Activated CD4-positive, alpha-beta T cell treated with anti-CD3 and anti-CD28 coated beads for 36 hours (primary cell): ENCODE results near the gene GRB10. TPM values are rescaled to one million over a fixed set of nuclear protein-coding genes. Genes with fewer than 3 reads are reported as not detected.

ENCODE experiments used
- ATAC-seq: fragments of 200-7000 bp; cut with Tn5 transposase; one replicate; pipeline ENCODE4 v1.10.0; 2021; ENCODE audit warnings: mild to moderate bottlenecking, moderate library complexity
- CTCF ChIA-PET: fragments of 350-600 bp; sonication (Branson Sonifier 250); formaldehyde crosslinking; loops from one replicate; lab custom pipeline; 2021; ENCODE audit warnings: antibody characterized with exemption; lab: Charles Lee
- POLR2A ChIA-PET: fragments of 350-600 bp; sonication (Branson Sonifier 250); formaldehyde crosslinking; loops from one replicate; lab custom pipeline; 2021; ENCODE audit warnings: antibody characterized with exemption, inconsistent platforms; lab: Charles Lee
- DNase-seq: peaks from one replicate; pipeline ENCODE4 v3.0.0-alpha.2; 2020
- H3K27ac Mint-ChIP-seq: one replicate; pipeline ENCODE4 v1.8.0; 2021; ENCODE audit warnings: mixed read lengths
- H3K27me3 Mint-ChIP-seq: one replicate; pipeline ENCODE4 v1.8.0; 2021; ENCODE audit warnings: mixed read lengths
- H3K36me3 Mint-ChIP-seq: one replicate; pipeline ENCODE4 v1.8.0; 2021; ENCODE audit warnings: low read depth, mixed read lengths
- H3K4me1 Mint-ChIP-seq: one replicate; pipeline ENCODE4 v1.8.0; 2021; ENCODE audit warnings: mixed read lengths
- H3K4me3 Mint-ChIP-seq: one replicate; pipeline ENCODE4 v1.8.0; 2021; ENCODE audit warnings: mild to moderate bottlenecking, moderate library complexity, mixed read lengths
- H3K9me3 Mint-ChIP-seq: one replicate; pipeline ENCODE4 v1.8.0; 2021; ENCODE audit warnings: low read depth, mixed read lengths
- intact Hi-C, 2 experiments: fragments of 100-400 bp; cut with DNase I in 1 of 2; cut with micrococcal nuclease in 1 of 2; formaldehyde crosslinking; loops; one replicate each; pipeline versions ENCODE4 v1.14.2 to v1.15.1; 2022 to 2024; cut with DNase I, micrococcal nuclease
- total RNA-seq, 2 experiments: library from RNA; stranded (reverse); gene quantifications; one replicate each; pipeline ENCODE4 v1.2.3, GENCODE V29; 2021

Gene GRB10
- total RNA-seq, 2 experiments from 2014 or later = 9.5 to 11.9 TPM

GRCh38 chr7:50647286-50647980 is 135.3 kb downstream of the GRB10 start:
- ChIA-PET POLR2A (no interaction called here), CTCF (no interaction called here)
- Mint-ChIP-seq H3K27me3 (no peaks in the 10 kb centered on the region), H3K4me1 (no peaks in the 10 kb centered on the region), H3K4me3 (no peak overlapping the region), H3K36me3 (no peaks in the 10 kb centered on the region), H3K9me3 (no peaks in the 10 kb centered on the region), H3K27ac (no peak overlapping the region)
- ATAC-seq (no peak), DNase-seq (no peak)
- intact Hi-C loops = no loop called here

- Mint-ChIP-seq H3K36me3 (no peaks in the 10 kb centered on the region), H3K9me3 (no peaks in the 10 kb centered on the region), H3K27ac (no peak overlapping the region), H3K4me3 (no peak overlapping the region), H3K27me3 (no peaks in the 10 kb centered on the region), H3K4me1 (no peaks in the 10 kb centered on the region)
- ChIA-PET CTCF (interaction anchor here (1.0 to 2.3 kb wide), 2 partner anchors 12 to 15 kb away, joined by 3 to 9 read pairs; no protein-coding TSS in a partner anchor), POLR2A (no interaction called here)
- intact Hi-C loops = no loop called here
- ATAC-seq (no peak), DNase-seq (no peak)
Measured at GRCh38 chr7:50646069-50646468, 136.6 kb downstream of the GRB10 start.

- H3K9me3 Mint-ChIP-seq = no peaks in the 10 kb centered on the region
- H3K27me3 Mint-ChIP-seq = no peaks in the 10 kb centered on the region
- no peak overlapping the region for H3K4me3 Mint-ChIP-seq
- H3K4me1 Mint-ChIP-seq = no peaks in the 10 kb centered on the region
- CTCF ChIA-PET = interaction anchor here (0.6 to 2.3 kb wide), 3 partner anchors 11 to 511 kb away, joined by 4 to 9 read pairs (median 5); no protein-coding TSS in a partner anchor
- POLR2A ChIA-PET = no interaction called here
- DNase-seq = no peak
- no peak for ATAC-seq
- H3K36me3 Mint-ChIP-seq = no peaks in the 10 kb centered on the region
- intact Hi-C loops = no loop called here
- H3K27ac Mint-ChIP-seq = no peak overlapping the region
Measured at GRCh38 chr7:50645186-50645585, 137.5 kb downstream of the GRB10 start.

- no peaks in the 10 kb centered on the region for H3K36me3 Mint-ChIP-seq
- ATAC-seq (no peak), DNase-seq (no peak)
- no peaks in the 10 kb centered on the region for H3K9me3 Mint-ChIP-seq
- ChIA-PET CTCF (interaction anchor here (2.3 kb wide), 1 partner anchor 11 kb away, joined by 9 read pairs; no protein-coding TSS in a partner anchor), POLR2A (no interaction called here)
- intact Hi-C loops = no loop called here
- H3K27me3 Mint-ChIP-seq = no peaks in the 10 kb centered on the region
- H3K27ac Mint-ChIP-seq = no peak overlapping the region
- H3K4me3 Mint-ChIP-seq = no peak overlapping the region
- H3K4me1 Mint-ChIP-seq = no peaks in the 10 kb centered on the region
Measured at GRCh38 chr7:50644586-50644985, 138.1 kb downstream of the GRB10 start.

DNA sequence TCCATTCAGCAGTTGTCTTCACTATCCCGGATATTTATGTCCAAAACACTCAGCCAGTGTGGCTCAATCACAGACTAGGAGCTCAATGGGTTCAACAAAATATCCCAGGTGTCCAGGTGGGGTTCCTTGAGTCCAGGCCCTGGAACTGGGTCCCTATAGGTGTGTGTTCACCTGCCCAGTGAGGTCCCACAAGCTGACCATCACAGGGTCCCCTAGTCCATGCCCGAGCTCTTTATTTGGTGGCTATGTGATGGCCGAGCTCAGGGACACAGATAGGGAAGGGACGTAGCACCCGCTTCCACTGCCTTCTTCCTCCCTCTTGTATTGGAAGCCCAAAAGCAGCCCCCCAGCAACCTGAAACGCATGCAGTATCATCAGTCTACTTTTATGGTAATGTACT is 138.6 kb downstream of the GRB10 start:
- no peak for ATAC-seq
- H3K4me1 Mint-ChIP-seq = no peaks in the 10 kb centered on the region
- CTCF ChIA-PET = interaction anchor here (2.3 kb wide), 1 partner anchor 10 kb away, joined by 9 read pairs; no protein-coding TSS in a partner anchor

GRCh38 chr7:50641442-50642405 is 141.0 kb downstream of the GRB10 start:
- ATAC-seq = no peak

More for the DNA sequence above, 138.6 kb downstream of the GRB10 start:
- H3K27ac Mint-ChIP-seq = no peak overlapping the region
- intact Hi-C loops = no loop called here
- no peaks in the 10 kb centered on the region for H3K27me3 Mint-ChIP-seq
- H3K36me3 Mint-ChIP-seq = no peaks in the 10 kb centered on the region
- no peaks in the 10 kb centered on the region for H3K9me3 Mint-ChIP-seq
- no peak overlapping the region for H3K4me3 Mint-ChIP-seq
- POLR2A ChIA-PET = no interaction called here
- no peak for DNase-seq

GRCh38 chr7:50640779-50641178 is 141.9 kb downstream of the GRB10 start:
- intact Hi-C loops = no loop called here
- Mint-ChIP-seq H3K4me1 (no peaks in the 10 kb centered on the region), H3K27me3 (no peaks in the 10 kb centered on the region), H3K27ac (no peak overlapping the region), H3K4me3 (no peak overlapping the region), H3K9me3 (no peaks in the 10 kb centered on the region), H3K36me3 (no peaks in the 10 kb centered on the region)
- ChIA-PET POLR2A (no interaction called here), CTCF (interaction anchor here (1.9 to 2.1 kb wide), 2 partner anchors 8 to 173 kb away, joined by 7 to 10 read pairs; no protein-coding TSS in a partner anchor)
- ATAC-seq (no peak), DNase-seq (no peak)

More at GRCh38 chr7:50641442-50642405, 141.0 kb downstream of the GRB10 start:
- DNase-seq = no peak
- intact Hi-C loops = no loop called here
- POLR2A ChIA-PET = no interaction called here
- Mint-ChIP-seq H3K4me3 (no peak overlapping the region), H3K27me3 (no peaks in the 10 kb centered on the region), H3K9me3 (no peaks in the 10 kb centered on the region), H3K27ac (no peak overlapping the region), H3K36me3 (no peaks in the 10 kb centered on the region), H3K4me1 (no peaks in the 10 kb centered on the region)
- CTCF ChIA-PET = interaction anchor here (1.9 to 2.1 kb wide), 2 partner anchors 9 to 174 kb away, joined by 7 to 10 read pairs; no protein-coding TSS in a partner anchor

DNA sequence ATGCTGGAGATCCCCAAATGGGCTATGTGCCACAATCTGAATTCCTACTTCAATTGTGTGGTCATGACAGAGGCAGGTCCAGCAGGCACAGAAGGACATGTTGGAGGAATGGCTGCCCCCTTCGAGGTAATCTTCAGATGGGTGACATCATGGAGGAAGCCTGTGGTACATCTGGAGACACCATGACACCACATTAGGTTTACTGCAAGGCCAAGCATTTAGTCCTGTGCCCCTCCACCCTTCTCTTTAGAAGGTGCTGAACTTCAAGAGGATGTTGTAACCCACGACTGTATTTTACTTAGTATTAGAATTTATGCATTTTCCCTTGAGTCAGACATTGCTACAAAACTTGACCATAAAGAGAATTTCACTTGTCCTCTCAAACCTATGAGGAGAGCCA is 142.4 kb downstream of the GRB10 start:
- H3K4me3 Mint-ChIP-seq = no peak overlapping the region
- intact Hi-C loops = no loop called here
- CTCF ChIA-PET = interaction anchor here (1.9 kb wide), 1 partner anchor 172 kb away, joined by 7 read pairs; no protein-coding TSS in a partner anchor
- DNase-seq = no peak
- H3K4me1 Mint-ChIP-seq = no peaks in the 10 kb centered on the region
- H3K36me3 Mint-ChIP-seq = no peaks in the 10 kb centered on the region
- ATAC-seq = no peak
- H3K27me3 Mint-ChIP-seq = no peaks in the 10 kb centered on the region
- no peaks in the 10 kb centered on the region for H3K9me3 Mint-ChIP-seq
- no peak overlapping the region for H3K27ac Mint-ChIP-seq
- POLR2A ChIA-PET = no interaction called here

GRCh38 chr7:50637725-50638643 is 144.7 kb downstream of the GRB10 start:
- Mint-ChIP-seq H3K9me3 (no peaks in the 10 kb centered on the region), H3K36me3 (no peaks in the 10 kb centered on the region), H3K4me3 (no peak overlapping the region), H3K27me3 (peaks cover 8% of the 10 kb centered on the region), H3K27ac (no peak overlapping the region), H3K4me1 (no peaks in the 10 kb centered on the region)
- DNase-seq (no peak), ATAC-seq (no peak)
- CTCF ChIA-PET = interaction anchor here (0.6 kb wide), 1 partner anchor 17 kb away, joined by 4 read pairs; no protein-coding TSS in a partner anchor
- intact Hi-C loops = no loop called here
- POLR2A ChIA-PET = no interaction called here

- no peak for DNase-seq
- no peak overlapping the region for H3K27ac Mint-ChIP-seq
- no peaks in the 10 kb centered on the region for H3K4me1 Mint-ChIP-seq
- intact Hi-C loops = loop anchor here in 1 of 2 experiments (5.0 kb wide), 1 partner anchor 43 kb away; no protein-coding TSS in a partner anchor
- ChIA-PET CTCF (interaction anchor here (0.7 to 7.5 kb wide), 14 partner anchors 9 to 527 kb away, joined by 3 to 39 read pairs (median 4); no protein-coding TSS in a partner anchor), POLR2A (no interaction called here)
- H3K36me3 Mint-ChIP-seq = no peaks in the 10 kb centered on the region
- no peak overlapping the region for H3K4me3 Mint-ChIP-seq
- ATAC-seq = no peak
- H3K27me3 Mint-ChIP-seq = peaks cover 8% of the 10 kb centered on the region
- H3K9me3 Mint-ChIP-seq = no peaks in the 10 kb centered on the region
Measured at GRCh38 chr7:50634378-50634777, 148.3 kb downstream of the GRB10 start.
